HEK293 (cell line): ENCODE measurements around the gene PRSS56.

Experiments
- EGR2 ChIP-seq: fragments of 450-650 bp; formaldehyde crosslinking; IDR thresholded peaks from 2 replicates; pipeline ENCODE4 v1.5.1; 2016; ENCODE audit warnings: low read depth, missing biosample characterization, missing genetic modification characterization
- KLF10 ChIP-seq: fragments of 450-650 bp; IDR thresholded peaks from 2 replicates; pipeline ENCODE4 v1.5.1; 2018; ENCODE audit warnings: missing biosample characterization, mild to moderate bottlenecking, missing genetic modification characterization
- OVOL3 ChIP-seq: fragments of 450-650 bp; formaldehyde crosslinking; IDR thresholded peaks from 2 replicates; pipeline ENCODE4 v1.5.1; 2016; ENCODE audit warnings: missing biosample characterization, missing genetic modification characterization
- TCF7L2 ChIP-seq: IDR thresholded peaks from 2 replicates; pipeline ENCODE4 v1.6.1; 2011; ENCODE audit warnings: low read depth, mild to moderate bottlenecking, inconsistent platforms, low read length, moderate library complexity, borderline replicate concordance
- ZBTB8A ChIP-seq: fragments of 450-650 bp; formaldehyde crosslinking; IDR thresholded peaks from 2 replicates; pipeline ENCODE4 v1.5.1; 2016; ENCODE audit warnings: missing biosample characterization, missing genetic modification characterization
- ZNF16 ChIP-seq: fragments of 450-650 bp; formaldehyde crosslinking; IDR thresholded peaks from 2 replicates; pipeline ENCODE4 v1.5.1; 2016; ENCODE audit warnings: low read depth, missing biosample characterization, missing genetic modification characterization
- ZNF202 ChIP-seq: fragments of 450-650 bp; formaldehyde crosslinking; IDR thresholded peaks from 2 replicates; pipeline ENCODE4 v1.5.1; 2016; ENCODE audit warnings: missing biosample characterization, missing genetic modification characterization, borderline replicate concordance
- ZNF221 ChIP-seq: fragments of 450-650 bp; formaldehyde crosslinking; IDR thresholded peaks from 2 replicates; pipeline ENCODE4 v1.5.1; 2017; ENCODE audit warnings: missing biosample characterization, missing genetic modification characterization, borderline replicate concordance
- ZNF24 ChIP-seq: fragments of 450-650 bp; formaldehyde crosslinking; IDR thresholded peaks from 2 replicates; pipeline ENCODE4 v1.5.1; 2016; ENCODE audit warnings: missing biosample characterization, missing genetic modification characterization
- ZNF335 ChIP-seq: fragments of 450-650 bp; formaldehyde crosslinking; conservative IDR thresholded peaks from 2 replicates; pipeline ENCODE4 v1.5.1; 2016; ENCODE audit warnings: missing biosample characterization, missing genetic modification characterization
- ZNF350 ChIP-seq: fragments of 450-650 bp; formaldehyde crosslinking; IDR thresholded peaks from 2 replicates; pipeline ENCODE4 v1.5.0; 2017; ENCODE audit warnings: missing biosample characterization, mild to moderate bottlenecking, missing genetic modification characterization
- ZNF366 ChIP-seq: fragments of 450-650 bp; formaldehyde crosslinking; conservative IDR thresholded peaks from 2 replicates; pipeline ENCODE4 v1.5.1; 2016; ENCODE audit warnings: missing biosample characterization, missing genetic modification characterization
- ZNF521 ChIP-seq: fragments of 450-650 bp; formaldehyde crosslinking; IDR thresholded peaks from 2 replicates; pipeline ENCODE4 v1.5.1; 2017; ENCODE audit warnings: missing biosample characterization, mild to moderate bottlenecking, missing genetic modification characterization
- ZNF596 ChIP-seq: fragments of 450-650 bp; IDR thresholded peaks from 2 replicates; pipeline ENCODE4 v1.5.0; 2018; ENCODE audit warnings: missing biosample characterization, mild to moderate bottlenecking, missing genetic modification characterization, moderate library complexity
- ZNF623 ChIP-seq: fragments of 450-650 bp; formaldehyde crosslinking; IDR thresholded peaks from 2 replicates; pipeline ENCODE4 v1.5.1; 2016; ENCODE audit warnings: missing biosample characterization, missing genetic modification characterization
- ZNF629 ChIP-seq: fragments of 450-650 bp; formaldehyde crosslinking; IDR thresholded peaks from 2 replicates; pipeline ENCODE4 v1.5.1; 2017; ENCODE audit warnings: missing biosample characterization, missing genetic modification characterization
- ZNF654 ChIP-seq: fragments of 450-650 bp; formaldehyde crosslinking; IDR thresholded peaks from 2 replicates; pipeline ENCODE4 v1.5.1; 2016; ENCODE audit warnings: low read depth, missing biosample characterization, missing genetic modification characterization
- ZNF660 ChIP-seq: fragments of 450-650 bp; IDR thresholded peaks from 2 replicates; pipeline ENCODE4 v1.5.1; 2018; ENCODE audit warnings: missing biosample characterization, mild to moderate bottlenecking, missing genetic modification characterization
- ZNF785 ChIP-seq: fragments of 450-650 bp; formaldehyde crosslinking; IDR thresholded peaks from 2 replicates; pipeline ENCODE4 v1.5.1; 2016; ENCODE audit warnings: missing biosample characterization, missing genetic modification characterization
- ZXDB ChIP-seq: fragments of 450-650 bp; formaldehyde crosslinking; IDR thresholded peaks from 2 replicates; pipeline ENCODE4 v1.5.1; 2016; ENCODE audit warnings: missing biosample characterization, missing genetic modification characterization
- TF ChIP-seq, protein P1 (sequence below): fragments of 450-650 bp; formaldehyde crosslinking; IDR thresholded peaks from 2 replicates; pipeline ENCODE4 v1.5.1; 2016; ENCODE audit warnings: missing biosample characterization, missing genetic modification characterization
- TF ChIP-seq, protein P2 (sequence below): sonication (generic); formaldehyde crosslinking; IDR thresholded peaks from 2 replicates; pipeline ENCODE4 v1.8.1; 2022; ENCODE audit warnings: mild to moderate bottlenecking, moderate library complexity, missing genetic modification reagents
- TF ChIP-seq, protein P3 (sequence below): fragments of 450-650 bp; formaldehyde crosslinking; IDR thresholded peaks from 2 replicates; pipeline ENCODE4 v1.5.1; 2017; ENCODE audit warnings: missing biosample characterization, missing genetic modification characterization
- TF ChIP-seq, protein P4 (sequence below): fragments of 450-650 bp; formaldehyde crosslinking; IDR thresholded peaks from 2 replicates; pipeline ENCODE4 v1.5.1; 2017; ENCODE audit warnings: missing biosample characterization, mild to moderate bottlenecking, missing genetic modification characterization, moderate library complexity
- TF ChIP-seq, protein P5 (sequence below): fragments of 450-650 bp; formaldehyde crosslinking; IDR thresholded peaks from 2 replicates; pipeline ENCODE4 v1.5.1; 2017; ENCODE audit warnings: missing biosample characterization, missing genetic modification characterization
- TF ChIP-seq, protein P6 (sequence below): fragments of 450-650 bp; formaldehyde crosslinking; IDR thresholded peaks from 2 replicates; pipeline ENCODE4 v1.5.1; 2016; ENCODE audit warnings: missing biosample characterization, missing genetic modification characterization, borderline replicate concordance
- TF ChIP-seq, protein P7 (sequence below): fragments of 450-650 bp; formaldehyde crosslinking; IDR thresholded peaks from 2 replicates; pipeline ENCODE4 v1.5.1; 2016; ENCODE audit warnings: missing biosample characterization, missing genetic modification characterization
- TF ChIP-seq, protein P8 (sequence below): fragments of 450-650 bp; formaldehyde crosslinking; IDR thresholded peaks from 2 replicates; pipeline ENCODE4 v1.5.1; 2016; ENCODE audit warnings: missing biosample characterization, missing genetic modification characterization

PRSS56 gene

DNA sequence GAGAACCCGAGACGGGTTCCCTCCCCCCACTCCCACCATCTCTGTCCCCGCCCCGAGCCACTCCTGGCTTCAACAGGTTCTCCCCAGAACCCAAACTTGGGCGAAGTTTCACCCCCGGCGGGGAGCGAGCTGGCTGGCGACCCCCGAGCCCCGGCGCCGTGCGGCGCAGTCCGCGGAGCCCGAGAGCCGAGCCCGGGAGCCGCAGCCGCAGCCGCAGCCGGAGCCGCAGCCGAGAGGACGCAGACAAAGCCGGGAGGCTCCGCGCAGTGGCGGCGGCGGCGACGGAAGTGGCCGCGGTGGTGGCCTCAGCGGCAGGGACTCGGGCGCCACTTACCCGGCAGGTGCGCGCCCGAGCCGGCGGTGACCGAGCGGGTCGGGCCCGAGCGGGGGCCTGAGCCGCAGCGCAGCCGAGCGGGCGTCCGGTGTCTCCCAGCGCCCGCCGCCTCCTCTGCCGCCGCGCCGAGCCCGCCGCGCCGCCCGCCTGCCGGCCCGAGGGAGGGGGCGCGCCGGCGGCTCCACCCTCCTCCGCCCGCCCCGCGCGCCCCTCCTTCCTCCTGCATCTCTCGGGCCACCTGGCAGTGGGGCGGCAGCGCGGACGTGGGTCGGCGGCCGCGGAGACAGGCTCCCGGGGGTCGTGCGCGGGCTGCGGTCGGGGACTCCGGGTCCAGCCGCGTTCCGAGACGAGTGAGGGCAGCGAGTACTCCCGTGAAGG is 32.6 kb upstream of the PRSS56 start, which contains the start of gene ECEL1 (continued):
- no peak for TF ChIP-seq ZBTB8A
- no peak for TF ChIP-seq ZNF366 (tag by site-specific recombination)
- TF ChIP-seq, protein P1, sequence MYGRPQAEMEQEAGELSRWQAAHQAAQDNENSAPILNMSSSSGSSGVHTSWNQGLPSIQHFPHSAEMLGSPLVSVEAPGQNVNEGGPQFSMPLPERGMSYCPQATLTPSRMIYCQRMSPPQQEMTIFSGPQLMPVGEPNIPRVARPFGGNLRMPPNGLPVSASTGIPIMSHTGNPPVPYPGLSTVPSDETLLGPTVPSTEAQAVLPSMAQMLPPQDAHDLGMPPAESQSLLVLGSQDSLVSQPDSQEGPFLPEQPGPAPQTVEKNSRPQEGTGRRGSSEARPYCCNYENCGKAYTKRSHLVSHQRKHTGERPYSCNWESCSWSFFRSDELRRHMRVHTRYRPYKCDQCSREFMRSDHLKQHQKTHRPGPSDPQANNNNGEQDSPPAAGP: no peak
- no peak for TF ChIP-seq ZNF623 (tag by site-specific recombination)
- TF ChIP-seq ZXDB (tag by site-specific recombination): no peak
- TF ChIP-seq, protein P2, sequence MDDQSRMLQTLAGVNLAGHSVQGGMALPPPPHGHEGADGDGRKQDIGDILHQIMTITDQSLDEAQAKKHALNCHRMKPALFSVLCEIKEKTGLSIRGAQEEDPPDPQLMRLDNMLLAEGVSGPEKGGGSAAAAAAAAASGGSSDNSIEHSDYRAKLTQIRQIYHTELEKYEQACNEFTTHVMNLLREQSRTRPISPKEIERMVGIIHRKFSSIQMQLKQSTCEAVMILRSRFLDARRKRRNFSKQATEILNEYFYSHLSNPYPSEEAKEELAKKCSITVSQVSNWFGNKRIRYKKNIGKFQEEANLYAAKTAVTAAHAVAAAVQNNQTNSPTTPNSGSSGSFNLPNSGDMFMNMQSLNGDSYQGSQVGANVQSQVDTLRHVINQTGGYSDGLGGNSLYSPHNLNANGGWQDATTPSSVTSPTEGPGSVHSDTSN (CRISPR knock-in tag): 0 out of 2 replicates have a peak, but pooled peaks have one; percentile 34
- no peak for TF ChIP-seq TCF7L2
- no peak for TF ChIP-seq ZNF596 (tag by site-specific recombination)
- TF ChIP-seq ZNF16 (tag by site-specific recombination): no peak
- TF ChIP-seq ZNF660: no peak
- TF ChIP-seq ZNF335 (tag by site-specific recombination): no peak
- no peak for TF ChIP-seq ZNF350 (tag by site-specific recombination)
- TF ChIP-seq ZNF24: no peak
- TF ChIP-seq, protein P3, sequence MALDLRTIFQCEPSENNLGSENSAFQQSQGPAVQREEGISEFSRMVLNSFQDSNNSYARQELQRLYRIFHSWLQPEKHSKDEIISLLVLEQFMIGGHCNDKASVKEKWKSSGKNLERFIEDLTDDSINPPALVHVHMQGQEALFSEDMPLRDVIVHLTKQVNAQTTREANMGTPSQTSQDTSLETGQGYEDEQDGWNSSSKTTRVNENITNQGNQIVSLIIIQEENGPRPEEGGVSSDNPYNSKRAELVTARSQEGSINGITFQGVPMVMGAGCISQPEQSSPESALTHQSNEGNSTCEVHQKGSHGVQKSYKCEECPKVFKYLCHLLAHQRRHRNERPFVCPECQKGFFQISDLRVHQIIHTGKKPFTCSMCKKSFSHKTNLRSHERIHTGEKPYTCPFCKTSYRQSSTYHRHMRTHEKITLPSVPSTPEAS (tag by site-specific recombination): no peak
- no peak for TF ChIP-seq ZNF521 (tag by site-specific recombination)
- TF ChIP-seq, protein P4, sequence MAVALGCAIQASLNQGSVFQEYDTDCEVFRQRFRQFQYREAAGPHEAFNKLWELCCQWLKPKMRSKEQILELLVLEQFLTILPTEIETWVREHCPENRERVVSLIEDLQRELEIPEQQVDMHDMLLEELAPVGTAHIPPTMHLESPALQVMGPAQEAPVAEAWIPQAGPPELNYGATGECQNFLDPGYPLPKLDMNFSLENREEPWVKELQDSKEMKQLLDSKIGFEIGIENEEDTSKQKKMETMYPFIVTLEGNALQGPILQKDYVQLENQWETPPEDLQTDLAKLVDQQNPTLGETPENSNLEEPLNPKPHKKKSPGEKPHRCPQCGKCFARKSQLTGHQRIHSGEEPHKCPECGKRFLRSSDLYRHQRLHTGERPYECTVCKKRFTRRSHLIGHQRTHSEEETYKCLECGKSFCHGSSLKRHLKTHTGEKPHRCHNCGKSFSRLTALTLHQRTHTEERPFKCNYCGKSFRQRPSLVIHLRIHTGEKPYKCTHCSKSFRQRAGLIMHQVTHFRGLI (tag by site-specific recombination): no peak
- TF ChIP-seq, protein P5, sequence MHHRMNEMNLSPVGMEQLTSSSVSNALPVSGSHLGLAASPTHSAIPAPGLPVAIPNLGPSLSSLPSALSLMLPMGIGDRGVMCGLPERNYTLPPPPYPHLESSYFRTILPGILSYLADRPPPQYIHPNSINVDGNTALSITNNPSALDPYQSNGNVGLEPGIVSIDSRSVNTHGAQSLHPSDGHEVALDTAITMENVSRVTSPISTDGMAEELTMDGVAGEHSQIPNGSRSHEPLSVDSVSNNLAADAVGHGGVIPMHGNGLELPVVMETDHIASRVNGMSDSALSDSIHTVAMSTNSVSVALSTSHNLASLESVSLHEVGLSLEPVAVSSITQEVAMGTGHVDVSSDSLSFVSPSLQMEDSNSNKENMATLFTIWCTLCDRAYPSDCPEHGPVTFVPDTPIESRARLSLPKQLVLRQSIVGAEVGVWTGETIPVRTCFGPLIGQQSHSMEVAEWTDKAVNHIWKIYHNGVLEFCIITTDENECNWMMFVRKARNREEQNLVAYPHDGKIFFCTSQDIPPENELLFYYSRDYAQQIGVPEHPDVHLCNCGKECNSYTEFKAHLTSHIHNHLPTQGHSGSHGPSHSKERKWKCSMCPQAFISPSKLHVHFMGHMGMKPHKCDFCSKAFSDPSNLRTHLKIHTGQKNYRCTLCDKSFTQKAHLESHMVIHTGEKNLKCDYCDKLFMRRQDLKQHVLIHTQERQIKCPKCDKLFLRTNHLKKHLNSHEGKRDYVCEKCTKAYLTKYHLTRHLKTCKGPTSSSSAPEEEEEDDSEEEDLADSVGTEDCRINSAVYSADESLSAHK (tag by site-specific recombination): no peak
- TF ChIP-seq, protein P6, sequence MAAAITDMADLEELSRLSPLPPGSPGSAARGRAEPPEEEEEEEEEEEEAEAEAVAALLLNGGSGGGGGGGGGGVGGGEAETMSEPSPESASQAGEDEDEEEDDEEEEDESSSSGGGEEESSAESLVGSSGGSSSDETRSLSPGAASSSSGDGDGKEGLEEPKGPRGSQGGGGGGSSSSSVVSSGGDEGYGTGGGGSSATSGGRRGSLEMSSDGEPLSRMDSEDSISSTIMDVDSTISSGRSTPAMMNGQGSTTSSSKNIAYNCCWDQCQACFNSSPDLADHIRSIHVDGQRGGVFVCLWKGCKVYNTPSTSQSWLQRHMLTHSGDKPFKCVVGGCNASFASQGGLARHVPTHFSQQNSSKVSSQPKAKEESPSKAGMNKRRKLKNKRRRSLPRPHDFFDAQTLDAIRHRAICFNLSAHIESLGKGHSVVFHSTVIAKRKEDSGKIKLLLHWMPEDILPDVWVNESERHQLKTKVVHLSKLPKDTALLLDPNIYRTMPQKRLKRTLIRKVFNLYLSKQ (tag by site-specific recombination): no peak
- TF ChIP-seq, protein P7, sequence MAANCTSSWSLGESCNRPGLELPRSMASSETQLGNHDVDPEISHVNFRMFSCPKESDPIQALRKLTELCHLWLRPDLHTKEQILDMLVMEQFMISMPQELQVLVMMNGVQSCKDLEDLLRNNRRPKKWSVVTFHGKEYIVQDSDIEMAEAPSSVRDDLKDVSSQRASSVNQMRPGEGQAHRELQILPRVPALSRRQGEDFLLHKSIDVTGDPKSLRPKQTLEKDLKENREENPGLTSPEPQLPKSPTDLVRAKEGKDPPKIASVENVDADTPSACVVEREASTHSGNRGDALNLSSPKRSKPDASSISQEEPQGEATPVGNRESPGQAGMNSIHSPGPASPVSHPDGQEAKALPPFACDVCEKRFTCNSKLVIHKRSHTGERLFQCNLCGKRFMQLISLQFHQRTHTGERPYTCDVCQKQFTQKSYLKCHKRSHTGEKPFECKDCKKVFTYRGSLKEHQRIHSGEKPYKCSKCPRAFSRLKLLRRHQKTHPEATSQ (tag by site-specific recombination): no peak
- no peak for TF ChIP-seq ZNF785
- no peak for TF ChIP-seq ZNF202 (tag by site-specific recombination)
- no peak for TF ChIP-seq ZNF221 (tag by site-specific recombination)
- TF ChIP-seq ZNF654 (tag by site-specific recombination): no peak
- TF ChIP-seq OVOL3 (tag by site-specific recombination): no peak
- TF ChIP-seq, protein P8, sequence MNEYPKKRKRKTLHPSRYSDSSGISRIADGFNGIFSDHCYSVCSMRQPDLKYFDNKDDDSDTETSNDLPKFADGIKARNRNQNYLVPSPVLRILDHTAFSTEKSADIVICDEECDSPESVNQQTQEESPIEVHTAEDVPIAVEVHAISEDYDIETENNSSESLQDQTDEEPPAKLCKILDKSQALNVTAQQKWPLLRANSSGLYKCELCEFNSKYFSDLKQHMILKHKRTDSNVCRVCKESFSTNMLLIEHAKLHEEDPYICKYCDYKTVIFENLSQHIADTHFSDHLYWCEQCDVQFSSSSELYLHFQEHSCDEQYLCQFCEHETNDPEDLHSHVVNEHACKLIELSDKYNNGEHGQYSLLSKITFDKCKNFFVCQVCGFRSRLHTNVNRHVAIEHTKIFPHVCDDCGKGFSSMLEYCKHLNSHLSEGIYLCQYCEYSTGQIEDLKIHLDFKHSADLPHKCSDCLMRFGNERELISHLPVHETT (tag by site-specific recombination): no peak
- no peak for TF ChIP-seq KLF10 (tag by site-specific recombination)
- TF ChIP-seq ZNF629: no peak
- 0 out of 2 replicates have a peak, but pooled peaks have one; percentile 15 for TF ChIP-seq EGR2 (tag by site-specific recombination)
